K562 (cell line): ENCODE results near the gene NGRN. TPM values are rescaled to one million over a fixed set of nuclear protein-coding genes. Genes with fewer than 3 reads are reported as not detected.

Experiments
- ATF6 ChIP-seq: sonication (generic); formaldehyde crosslinking; IDR thresholded peaks from 2 replicates; pipeline ENCODE4 v1.4.0; 2020; ENCODE audit warnings: mild to moderate bottlenecking, missing genetic modification reagents
- HDAC3 ChIP-seq: fragments of 450-650 bp; IDR thresholded peaks from 2 replicates; pipeline ENCODE4 v1.6.1; 2018; ENCODE audit warnings: borderline replicate concordance, mild to moderate bottlenecking, moderate library complexity; ENCODE audit not compliant: partially characterized antibody
- NRF1 ChIP-seq, 2 experiments: fragments of 450-650 bp; IDR thresholded peaks in 1 of 2; conservative IDR thresholded peaks in 1 of 2; 2 replicates each; pipeline ENCODE4 v1.6.1; 2014; ENCODE audit warnings: mild to moderate bottlenecking in 2 of 2
- POLR2G ChIP-seq: fragments of 200-400 bp; formaldehyde crosslinking; IDR thresholded peaks from 2 replicates; pipeline ENCODE4 v1.6.1; 2017; ENCODE audit warnings: low read depth, mild to moderate bottlenecking, antibody characterized with exemption, low read length, moderate library complexity
- PREB ChIP-seq: sonication (generic); formaldehyde crosslinking; IDR thresholded peaks from 2 replicates; pipeline ENCODE4 v1.8.1; 2023; ENCODE audit warnings: mild to moderate bottlenecking, missing genetic modification reagents
- SMC3 ChIP-seq: conservative IDR thresholded peaks from 2 replicates; pipeline ENCODE4 v1.6.1; 2011; ENCODE audit warnings: low read depth, low read length, improper control_type of control experiment; ENCODE audit not compliant: insufficient read depth
- ZKSCAN3 ChIP-seq: fragments of 250-450 bp; sonication (Bioruptor Pico); IDR thresholded peaks from 2 replicates; pipeline ENCODE4 v1.4.0; 2020
- ZNF175 ChIP-seq: fragments of 200-800 bp; sonication (Bioruptor generic); IDR thresholded peaks from 2 replicates; pipeline ENCODE4 v1.6.1; 2016; ENCODE audit warnings: low read depth, mild to moderate bottlenecking, missing genetic modification characterization, missing compliant biosample characterization
- ZNF24 ChIP-seq: fragments of 450-650 bp; IDR thresholded peaks from 2 replicates; pipeline ENCODE4 v1.6.1; 2016
- ZNF263 ChIP-seq: sonication (generic); formaldehyde crosslinking; IDR thresholded peaks from 2 replicates; pipeline ENCODE4 v1.8.0; 2022; ENCODE audit warnings: mild to moderate bottlenecking, missing genetic modification reagents, borderline replicate concordance
- ZNF3 ChIP-seq: fragments of 250-450 bp; sonication (Bioruptor Pico); IDR thresholded peaks from 2 replicates; pipeline ENCODE4 v1.5.0; 2021; ENCODE audit warnings: mild to moderate bottlenecking, moderate library complexity
- ZNF77 ChIP-seq: fragments of 250-450 bp; sonication (Bioruptor Pico); IDR thresholded peaks from 2 replicates; pipeline ENCODE4 v1.5.0; 2020
- polyA plus RNA-seq, 8 experiments: library from polyadenylated mRNA; depleted of rRNA in 4 of 8; stranded (reverse) in 5 of 8; unstranded in 3 of 8; fragments of >200 nt; fragmentation: Nextera tagmentation in 2 of 8; fragmentation: Illumina TruSeq in 1 of 8; extraction: Ambion mirVana in 2 of 8; extraction: Trizol in 1 of 8; gene quantifications; 2 replicates each; pipeline versions ENCODE4 v1.2.1 to v1.2.3, GENCODE V29; 2011 to 2014; ENCODE audit warnings: inconsistent platforms in 1 of 8, missing spikeins in 1 of 8
- total RNA-seq, 7 experiments: library from RNA; depleted of rRNA in 6 of 7; stranded (reverse); fragments of >200 nt in 6 of 7; fragmentation: Illumina TruSeq in 2 of 7; extraction: Trizol in 2 of 7; gene quantifications; 2 replicates each; pipeline versions ENCODE4 v1.2.1 to v1.2.3, GENCODE V29; 2011 to 2021; ENCODE audit warnings: low replicate concordance in 1 of 7
- TF ChIP-seq, protein P1 (sequence below): fragments of 450-650 bp; IDR thresholded peaks from 2 replicates; pipeline ENCODE4 v1.6.1; 2018; ENCODE audit not compliant: partially characterized antibody
- TF ChIP-seq, protein P2 (sequence below): fragments of 450-650 bp; IDR thresholded peaks from 2 replicates; pipeline ENCODE4 v1.6.1; 2016
- TF ChIP-seq, protein P3 (sequence below), 2 experiments: IDR thresholded peaks; 2 replicates each; pipeline ENCODE4 v1.6.1; 2012; ENCODE audit warnings: improper control_type of control experiment in 2 of 2, low read depth in 2 of 2, low read length in 2 of 2, borderline replicate concordance in 1 of 2

NGRN gene
- total and polyA plus RNA-seq, 9 of the 15 experiments (the other 6 are each of a cell fraction or from before 2014, with no cell fraction given) = 14.0 to 73.4 (median 60.0) TPM

DNA sequence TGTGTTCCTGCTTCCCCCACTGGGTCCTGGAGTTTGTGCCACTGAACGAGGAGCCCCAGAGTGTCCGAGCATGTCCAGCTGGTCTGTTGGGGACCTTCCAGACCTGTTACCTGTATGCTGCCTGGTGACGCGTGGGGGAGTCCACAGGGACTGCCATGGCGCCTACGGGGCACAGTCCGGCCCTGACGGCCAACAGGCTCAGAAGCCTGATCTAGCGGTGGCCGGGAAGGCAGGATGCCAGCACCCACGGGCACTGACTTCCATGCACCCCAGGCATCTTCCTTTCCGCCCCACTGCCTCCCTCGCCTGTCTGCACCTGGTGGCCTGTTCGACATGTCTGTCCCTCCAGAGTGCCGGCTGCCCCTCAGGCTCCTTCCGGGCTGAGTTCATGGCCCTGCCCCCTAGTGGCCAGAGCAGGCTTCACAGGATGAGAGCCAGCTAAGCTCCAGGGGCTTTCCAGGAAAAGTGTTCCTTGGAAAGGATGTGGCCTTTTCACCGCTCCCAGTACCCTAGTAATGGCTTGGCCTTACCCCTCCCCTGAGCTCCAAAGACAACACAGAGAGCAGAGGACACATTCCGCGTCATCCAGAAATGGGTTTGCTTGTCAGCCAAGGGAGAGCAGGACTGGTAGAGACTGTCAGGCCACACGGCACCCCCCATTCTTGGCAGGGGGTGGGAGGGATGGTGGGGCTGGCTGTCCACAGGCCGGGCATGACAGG lies 35.7 kb downstream of the NGRN start (continued):
- TF ChIP-seq, protein P1, sequence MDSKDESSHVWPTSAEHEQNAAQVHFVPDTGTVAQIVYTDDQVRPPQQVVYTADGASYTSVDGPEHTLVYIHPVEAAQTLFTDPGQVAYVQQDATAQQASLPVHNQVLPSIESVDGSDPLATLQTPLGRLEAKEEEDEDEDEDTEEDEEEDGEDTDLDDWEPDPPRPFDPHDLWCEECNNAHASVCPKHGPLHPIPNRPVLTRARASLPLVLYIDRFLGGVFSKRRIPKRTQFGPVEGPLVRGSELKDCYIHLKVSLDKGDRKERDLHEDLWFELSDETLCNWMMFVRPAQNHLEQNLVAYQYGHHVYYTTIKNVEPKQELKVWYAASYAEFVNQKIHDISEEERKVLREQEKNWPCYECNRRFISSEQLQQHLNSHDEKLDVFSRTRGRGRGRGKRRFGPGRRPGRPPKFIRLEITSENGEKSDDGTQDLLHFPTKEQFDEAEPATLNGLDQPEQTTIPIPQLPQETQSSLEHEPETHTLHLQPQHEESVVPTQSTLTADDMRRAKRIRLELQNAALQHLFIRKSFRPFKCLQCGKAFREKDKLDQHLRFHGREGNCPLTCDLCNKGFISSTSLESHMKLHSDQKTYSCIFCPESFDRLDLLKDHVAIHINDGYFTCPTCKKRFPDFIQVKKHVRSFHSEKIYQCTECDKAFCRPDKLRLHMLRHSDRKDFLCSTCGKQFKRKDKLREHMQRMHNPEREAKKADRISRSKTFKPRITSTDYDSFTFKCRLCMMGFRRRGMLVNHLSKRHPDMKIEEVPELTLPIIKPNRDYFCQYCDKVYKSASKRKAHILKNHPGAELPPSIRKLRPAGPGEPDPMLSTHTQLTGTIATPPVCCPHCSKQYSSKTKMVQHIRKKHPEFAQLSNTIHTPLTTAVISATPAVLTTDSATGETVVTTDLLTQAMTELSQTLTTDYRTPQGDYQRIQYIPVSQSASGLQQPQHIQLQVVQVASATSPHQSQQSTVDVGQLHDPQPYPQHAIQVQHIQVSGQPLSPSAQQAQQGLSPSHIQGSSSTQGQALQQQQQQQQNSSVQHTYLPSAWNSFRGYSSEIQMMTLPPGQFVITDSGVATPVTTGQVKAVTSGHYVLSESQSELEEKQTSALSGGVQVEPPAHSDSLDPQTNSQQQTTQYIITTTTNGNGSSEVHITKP = peak; percentile 14
- TF ChIP-seq ZNF77 (CRISPR knock-in tag) (no peak), PREB (CRISPR knock-in tag) (no peak), HDAC3 (no peak), ZNF263 (no peak), POLR2G (peak; percentile 73), ZNF175 (CRISPR knock-in tag) (no peak), ZNF24 (no peak), NRF1 (conservative IDR thresholded peaks at IDR 0.05 in 1 of 2, IDR thresholded peaks at IDR 0.05 in 1 of 2) (no peak), SMC3 (peak; percentile 47; the same call in 1 of the 2 replicates), ZKSCAN3 (CRISPR knock-in tag) (no peak), ZNF3 (CRISPR knock-in tag) (no peak), ATF6 (CRISPR knock-in tag) (no peak)
- TF ChIP-seq, protein P2, sequence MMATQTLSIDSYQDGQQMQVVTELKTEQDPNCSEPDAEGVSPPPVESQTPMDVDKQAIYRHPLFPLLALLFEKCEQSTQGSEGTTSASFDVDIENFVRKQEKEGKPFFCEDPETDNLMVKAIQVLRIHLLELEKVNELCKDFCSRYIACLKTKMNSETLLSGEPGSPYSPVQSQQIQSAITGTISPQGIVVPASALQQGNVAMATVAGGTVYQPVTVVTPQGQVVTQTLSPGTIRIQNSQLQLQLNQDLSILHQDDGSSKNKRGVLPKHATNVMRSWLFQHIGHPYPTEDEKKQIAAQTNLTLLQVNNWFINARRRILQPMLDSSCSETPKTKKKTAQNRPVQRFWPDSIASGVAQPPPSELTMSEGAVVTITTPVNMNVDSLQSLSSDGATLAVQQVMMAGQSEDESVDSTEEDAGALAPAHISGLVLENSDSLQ = peak; percentile 34; the same call in 1 of the 2 replicates
- TF ChIP-seq, protein P3, sequence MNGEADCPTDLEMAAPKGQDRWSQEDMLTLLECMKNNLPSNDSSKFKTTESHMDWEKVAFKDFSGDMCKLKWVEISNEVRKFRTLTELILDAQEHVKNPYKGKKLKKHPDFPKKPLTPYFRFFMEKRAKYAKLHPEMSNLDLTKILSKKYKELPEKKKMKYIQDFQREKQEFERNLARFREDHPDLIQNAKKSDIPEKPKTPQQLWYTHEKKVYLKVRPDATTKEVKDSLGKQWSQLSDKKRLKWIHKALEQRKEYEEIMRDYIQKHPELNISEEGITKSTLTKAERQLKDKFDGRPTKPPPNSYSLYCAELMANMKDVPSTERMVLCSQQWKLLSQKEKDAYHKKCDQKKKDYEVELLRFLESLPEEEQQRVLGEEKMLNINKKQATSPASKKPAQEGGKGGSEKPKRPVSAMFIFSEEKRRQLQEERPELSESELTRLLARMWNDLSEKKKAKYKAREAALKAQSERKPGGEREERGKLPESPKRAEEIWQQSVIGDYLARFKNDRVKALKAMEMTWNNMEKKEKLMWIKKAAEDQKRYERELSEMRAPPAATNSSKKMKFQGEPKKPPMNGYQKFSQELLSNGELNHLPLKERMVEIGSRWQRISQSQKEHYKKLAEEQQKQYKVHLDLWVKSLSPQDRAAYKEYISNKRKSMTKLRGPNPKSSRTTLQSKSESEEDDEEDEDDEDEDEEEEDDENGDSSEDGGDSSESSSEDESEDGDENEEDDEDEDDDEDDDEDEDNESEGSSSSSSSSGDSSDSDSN (IDR thresholded peaks at IDR 0.05; ENCODE audit: borderline replicate concordance in 1 of 2, low read depth in 2 of 2, low read length in 2 of 2) = no peak
